ENCODE results near the gene TMEM132D. TPM values are rescaled to one million over a fixed set of nuclear protein-coding genes. Genes with fewer than 3 reads are reported as not detected.

TMEM132D gene
- total RNA-seq, 1 experiment from 2014 or later, result 1.4 TPM

- peaks cover 91% of the 10 kb centered on the region for H3K9me3 Mint-ChIP-seq
- no peak overlapping the region for H3K27ac Mint-ChIP-seq
- no peak overlapping the region for H3K4me3 Mint-ChIP-seq
- no peak for ATAC-seq
- ChIA-PET CTCF (no interaction called here), POLR2A (no interaction called here)
- no peak for DNase-seq (ENCODE audit: low spot score)
- no peak for TF ChIP-seq TP53 (CRISPR knock-in tag; IDR thresholded peaks at IDR 0.05)
- no peak for TF ChIP-seq AFF4 (CRISPR knock-in tag; IDR thresholded peaks at IDR 0.05; ENCODE audit: borderline replicate concordance)
- no peak for TF ChIP-seq TEAD4 (CRISPR knock-in tag; IDR thresholded peaks at IDR 0.05)
- TF ChIP-seq ZNF263 (CRISPR knock-in tag; IDR thresholded peaks at IDR 0.05; ENCODE audit: low read depth), result no peak
- TF ChIP-seq ZNF138 (CRISPR knock-in tag; conservative IDR thresholded peaks at IDR 0.05), result no peak
- no peak for TF ChIP-seq IRF1 (CRISPR knock-in tag; IDR thresholded peaks at IDR 0.05)
- no peak for TF ChIP-seq ATF3 (CRISPR knock-in tag; conservative IDR thresholded peaks at IDR 0.05)
- TF ChIP-seq FOXP4 (CRISPR knock-in tag; IDR thresholded peaks at IDR 0.05), result no peak
- no peak for TF ChIP-seq ZNF425 (CRISPR knock-in tag; conservative IDR thresholded peaks at IDR 0.05)
- TF ChIP-seq ZNF671 (CRISPR knock-in tag; IDR thresholded peaks at IDR 0.05), result no peak
- TF ChIP-seq FOXK1 (CRISPR knock-in tag; IDR thresholded peaks at IDR 0.05), result no peak
- TF ChIP-seq GTF2I (CRISPR knock-in tag; conservative IDR thresholded peaks at IDR 0.05), result no peak
- TF ChIP-seq ZBTB21 (CRISPR knock-in tag; IDR thresholded peaks at IDR 0.05; ENCODE audit: borderline replicate concordance), result no peak
- TF ChIP-seq USF1 (CRISPR knock-in tag; IDR thresholded peaks at IDR 0.05), result no peak
- no peak for TF ChIP-seq ELF4 (CRISPR knock-in tag; IDR thresholded peaks at IDR 0.05; ENCODE audit: low read depth)
- TF ChIP-seq NR1H2 (CRISPR knock-in tag; IDR thresholded peaks at IDR 0.05), result no peak
- H3K4me1 Mint-ChIP-seq, result no peaks in the 10 kb centered on the region
- peaks cover 79% of the 10 kb centered on the region for H3K36me3 Mint-ChIP-seq
- H3K27me3 Mint-ChIP-seq (ENCODE audit: low read depth), result peaks cover 12% of the 10 kb centered on the region
These were observed 696.7 kb downstream of the TMEM132D start for GRCh38 chr12:129207084-129207483.

- H3K9me3 Mint-ChIP-seq, result peaks cover 90% of the 10 kb centered on the region
- no peak for DNase-seq (ENCODE audit: low spot score)
- no peaks in the 10 kb centered on the region for H3K4me1 Mint-ChIP-seq
- ATAC-seq, result no peak
- H3K36me3 Mint-ChIP-seq, result peaks cover 82% of the 10 kb centered on the region
- ChIA-PET CTCF (no interaction called here), POLR2A (no interaction called here)
- H3K27ac Mint-ChIP-seq, result no peak overlapping the region
- no peak overlapping the region for H3K4me3 Mint-ChIP-seq
- peaks cover 12% of the 10 kb centered on the region for H3K27me3 Mint-ChIP-seq (ENCODE audit: low read depth)
- TF ChIP-seq ARID4B (CRISPR knock-in tag; IDR thresholded peaks at IDR 0.05; ENCODE audit: borderline replicate concordance), result no peak
- TF ChIP-seq ZNF121 (CRISPR knock-in tag; IDR thresholded peaks at IDR 0.05), result no peak
- no peak for TF ChIP-seq GRHL2 (CRISPR knock-in tag; IDR thresholded peaks at IDR 0.05; ENCODE audit: insufficient replicate concordance, severe bottlenecking)
- TF ChIP-seq ZBTB21 (CRISPR knock-in tag; IDR thresholded peaks at IDR 0.05; ENCODE audit: borderline replicate concordance), result no peak
- TF ChIP-seq ETV6 (CRISPR knock-in tag; IDR thresholded peaks at IDR 0.05), result no peak
- no peak for TF ChIP-seq JAZF1 (CRISPR knock-in tag; IDR thresholded peaks at IDR 0.05)
- TF ChIP-seq ZNF396 (CRISPR knock-in tag; IDR thresholded peaks at IDR 0.05; ENCODE audit: borderline replicate concordance), result no peak
- no peak for TF ChIP-seq ATF3 (CRISPR knock-in tag; conservative IDR thresholded peaks at IDR 0.05)
These were observed 700.4 kb downstream of the TMEM132D start for GRCh38 chr12:129203456-129203855.

Measured in WTC11 (cell line).